B cell (primary cell): ENCODE data around the gene WWC1. TPM values are rescaled to one million over a fixed set of nuclear protein-coding genes. Genes with fewer than 3 reads are reported as not detected.

Experiments
- ATAC-seq: fragments of 200-7000 bp; cut with Tn5 transposase; one replicate; pipeline ENCODE4 v1.10.0; 2021; ENCODE audit warnings: low read depth, mild to moderate bottlenecking, moderate number of reproducible peaks, moderate library complexity
- CTCF ChIA-PET: fragments of 350-600 bp; sonication (Branson Sonifier 250); formaldehyde crosslinking; loops from one replicate; lab custom pipeline; 2021; ENCODE audit warnings: antibody characterized with exemption, inconsistent platforms; lab: Charles Lee
- POLR2A ChIA-PET: fragments of 350-600 bp; sonication (Branson Sonifier 250); formaldehyde crosslinking; loops from one replicate; lab custom pipeline; 2021; ENCODE audit warnings: antibody characterized with exemption; lab: Charles Lee
- DNase-seq: peaks from one replicate; pipeline ENCODE4 v3.0.0; 2013
- H2AFZ ChIP-seq: 2 replicates; pipeline ENCODE4 v1.6.1; 2012; ENCODE audit warnings: mild to moderate bottlenecking, low read depth, low read length; ENCODE audit not compliant: insufficient read depth, poor library complexity, severe bottlenecking
- H3K27ac ChIP-seq, 2 donors: 1 replicate in 1 of 2; 2 replicates in 1 of 2; pipeline ENCODE4 v1.5.1; 2012 to 2013; ENCODE audit warnings: low read length in 2 of 2, mild to moderate bottlenecking in 2 of 2, moderate library complexity in 1 of 2
- H3K27me3 ChIP-seq, 4 experiments: fragments of 200-600 bp in 1 of 4; sonication (generic) in 1 of 4; replicated peaks in 1 of 4; 1 replicate in 2 of 4; 2 replicates in 2 of 4; pipeline versions ENCODE4 v1.6.1 to v1.7.0; 2013 to 2016; ENCODE audit warnings: low read length in 3 of 4, mild to moderate bottlenecking in 2 of 4, mixed read lengths in 1 of 4, moderate library complexity in 1 of 4; ENCODE audit not compliant: insufficient read depth in 4 of 4, control insufficient read depth in 3 of 4; ENCODE audit errors: control extremely low read depth in 1 of 4
- H3K36me3 ChIP-seq, 2 experiments: replicated peaks in 1 of 2; 1 replicate in 1 of 2; 2 replicates in 1 of 2; pipeline versions ENCODE4 v1.6.1 to v1.7.1; 2013; ENCODE audit warnings: low read length in 1 of 2; ENCODE audit not compliant: insufficient read depth in 2 of 2, control insufficient read depth in 1 of 2; ENCODE audit errors: control extremely low read depth in 1 of 2, extremely low read depth in 1 of 2
- H3K4me1 ChIP-seq, 2 donors: fragments of 200-600 bp in 1 of 2; sonication (generic) in 1 of 2; 1 replicate in 1 of 2; 2 replicates in 1 of 2; pipeline versions ENCODE4 v1.5.1 to v1.6.1; 2013 to 2017; ENCODE audit warnings: low read length in 2 of 2; ENCODE audit not compliant: control insufficient read depth in 2 of 2, insufficient read depth in 2 of 2
- H3K4me2 ChIP-seq: replicated peaks from 2 replicates; pipeline ENCODE3; 2012; ENCODE audit warnings: mild to moderate bottlenecking, low read depth, low read length; ENCODE audit not compliant: poor library complexity, severe bottlenecking
- H3K4me3 ChIP-seq, 5 experiments: fragments of 200-600 bp in 1 of 5; sonication (generic) in 1 of 5; 1 replicate in 3 of 5; 2 replicates in 2 of 5; pipeline versions ENCODE4 v1.5.1 to v1.7.0; 2011 to 2016; ENCODE audit warnings: low read length in 4 of 5, mild to moderate bottlenecking in 4 of 5, low read depth in 2 of 5, control low read depth in 1 of 5, moderate library complexity in 1 of 5; ENCODE audit not compliant: insufficient read depth in 1 of 5; ENCODE audit errors: control extremely low read depth in 1 of 5, extremely low read depth in 1 of 5
- H3K79me2 ChIP-seq: fragments of 200-600 bp; sonication (generic); one replicate; pipeline ENCODE4 v1.6.0; 2016; ENCODE audit warnings: low read length; ENCODE audit not compliant: control insufficient read depth, insufficient read depth
- H3K9ac ChIP-seq: fragments of 200-600 bp; sonication (generic); 2 replicates; pipeline ENCODE4 v1.6.1; 2017; ENCODE audit warnings: mild to moderate bottlenecking, low read length, moderate library complexity
- H3K9me3 ChIP-seq, 3 donors: one replicate each; pipeline versions ENCODE4 v1.6.1 to v1.7.1; 2013; ENCODE audit warnings: low read length in 2 of 3; ENCODE audit not compliant: control insufficient read depth in 2 of 3, insufficient read depth in 1 of 3; ENCODE audit errors: control extremely low read depth in 1 of 3
- H4K20me1 ChIP-seq: 2 replicates; pipeline ENCODE4 v1.6.0; 2012; ENCODE audit warnings: mild to moderate bottlenecking, low read length; ENCODE audit not compliant: insufficient read depth, control insufficient read depth, poor library complexity, severe bottlenecking
- H3K27ac Mint-ChIP-seq: one replicate; pipeline ENCODE4 v1.8.0; 2021; ENCODE audit warnings: mixed read lengths
- H3K27me3 Mint-ChIP-seq: one replicate; pipeline ENCODE4 v1.8.0; 2021; ENCODE audit warnings: mixed read lengths
- H3K4me1 Mint-ChIP-seq: one replicate; pipeline ENCODE4 v1.8.0; 2021; ENCODE audit warnings: mixed read lengths
- H3K4me3 Mint-ChIP-seq: one replicate; pipeline ENCODE4 v1.8.0; 2021; ENCODE audit warnings: mixed read lengths
- H3K9me3 Mint-ChIP-seq: one replicate; pipeline ENCODE4 v1.8.0; 2022; ENCODE audit warnings: mixed read lengths; ENCODE audit not compliant: insufficient read depth
- EZH2 ChIP-seq: IDR thresholded peaks from 2 replicates; pipeline ENCODE4 v1.6.1; 2012; ENCODE audit warnings: borderline replicate concordance, low read depth, mild to moderate bottlenecking, moderate library complexity, low read length; ENCODE audit not compliant: insufficient read depth, poor library complexity, severe bottlenecking
- WGBS: methylation state at CpG from one replicate; pipeline ENCODE4 v1.1.5; 2013; ENCODE audit warnings: missing lambda C conversion rate; ENCODE audit not compliant: insufficient coverage; 5-methylcytosine and 5-hydroxymethylcytosine counted together
- intact Hi-C: fragments of 100-400 bp; cut with micrococcal nuclease; formaldehyde crosslinking; loops from one replicate; pipeline ENCODE4 v1.10.0; 2022
- polyA plus RNA-seq: library from polyadenylated mRNA; depleted of rRNA; stranded (reverse); fragments of >200 nt; gene quantifications from 2 replicates; pipeline ENCODE4 v1.2.3, GENCODE V29; 2012
- total RNA-seq, 2 donors: library from RNA; stranded (reverse); fragments of 120-200 nt in 1 of 2; gene quantifications; 1 replicate in 1 of 2; 2 replicates in 1 of 2; pipeline versions ENCODE4 v1.2.3 to v1.2.4, GENCODE V29; 2013 to 2022
- TF ChIP-seq, protein P1 (sequence below): fragments of 200-600 bp; IDR thresholded peaks from one replicate; pipeline ENCODE4 v1.8.0; 2022; ENCODE audit warnings: antibody characterized with exemption, mild to moderate bottlenecking

The WWC1 gene
- total and polyA plus RNA-seq, 2 donors (not counting 1 experiment from before 2014, with no cell fraction given), result 1.5 to 2.0 TPM

DNA sequence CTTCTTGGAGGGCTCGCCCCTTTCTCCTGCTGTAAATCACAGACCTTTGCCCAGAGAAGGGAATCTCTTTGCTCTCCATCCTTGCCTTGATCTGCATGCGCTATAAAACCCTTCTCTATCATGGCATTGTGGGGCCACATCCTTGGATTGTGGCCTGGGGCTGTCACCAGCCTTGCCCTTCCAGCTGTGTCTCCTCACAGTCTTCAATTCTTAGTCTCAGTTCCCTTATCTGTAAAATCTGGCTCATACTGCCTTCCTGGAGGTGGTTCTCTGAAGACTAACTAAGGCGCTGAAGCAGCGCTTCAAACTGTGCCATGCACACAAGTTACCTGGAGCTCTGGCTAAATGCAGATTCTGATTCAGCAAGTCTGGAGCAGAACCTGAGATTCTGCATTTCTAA, 141.5 kb downstream of the WWC1 start:
- Histone ChIP-seq H3K4me3 (no peak overlapping the region), H3K4me1 (no peaks in the 10 kb centered on the region), H3K27ac (no peak overlapping the region), H3K4me2 (no peak overlapping the region), H2AFZ (no peak overlapping the region), H3K79me2 (no peaks in the 10 kb centered on the region), H3K27me3 (no peaks in the 10 kb centered on the region), H4K20me1 (no peaks in the 10 kb centered on the region), H3K9ac (no peak overlapping the region), H3K36me3 (no peaks in the 10 kb centered on the region), H3K9me3 (no peaks in the 10 kb centered on the region)
- Mint-ChIP-seq H3K4me3 (no peak overlapping the region), H3K27ac (no peak overlapping the region), H3K9me3 (no peaks in the 10 kb centered on the region), H3K4me1 (no peaks in the 10 kb centered on the region), H3K27me3 (no peaks in the 10 kb centered on the region)
- intact Hi-C loops, result no loop called here
- no peak for ATAC-seq
- DNase-seq, result no peak
- no peak for TF ChIP-seq EZH2
- POLR2A ChIA-PET, result no interaction called here
- WGBS, result 95% methylated on average over 4 of the region's 4 CpGs
- CTCF ChIA-PET, result no interaction called here

GRCh38 chr5:168434001-168434400, 142.6 kb downstream of the WWC1 start:
- 92% methylated on average over 5 of the region's 9 CpGs for WGBS
- H3K9me3 Mint-ChIP-seq, result no peaks in the 10 kb centered on the region
- CTCF ChIA-PET, result no interaction called here

More at GRCh38 chr5:168434001-168434400, 142.6 kb downstream of the WWC1 start:
- Histone ChIP-seq H3K79me2 (no peaks in the 10 kb centered on the region), H3K4me1 (no peaks in the 10 kb centered on the region), H3K4me3 (no peak overlapping the region), H3K9me3 (no peaks in the 10 kb centered on the region), H4K20me1 (no peaks in the 10 kb centered on the region), H3K36me3 (no peaks in the 10 kb centered on the region), H3K27ac (no peak overlapping the region), H3K4me2 (no peak overlapping the region), H3K9ac (no peak overlapping the region), H2AFZ (no peak overlapping the region), H3K27me3 (no peaks in the 10 kb centered on the region)
- intact Hi-C loops, result no loop called here
- ATAC-seq, result no peak
- Mint-ChIP-seq H3K27me3 (no peaks in the 10 kb centered on the region), H3K4me3 (no peak overlapping the region), H3K27ac (no peak overlapping the region), H3K4me1 (no peaks in the 10 kb centered on the region)
- POLR2A ChIA-PET, result no interaction called here
- no peak for TF ChIP-seq EZH2
- TF ChIP-seq, protein P1, sequence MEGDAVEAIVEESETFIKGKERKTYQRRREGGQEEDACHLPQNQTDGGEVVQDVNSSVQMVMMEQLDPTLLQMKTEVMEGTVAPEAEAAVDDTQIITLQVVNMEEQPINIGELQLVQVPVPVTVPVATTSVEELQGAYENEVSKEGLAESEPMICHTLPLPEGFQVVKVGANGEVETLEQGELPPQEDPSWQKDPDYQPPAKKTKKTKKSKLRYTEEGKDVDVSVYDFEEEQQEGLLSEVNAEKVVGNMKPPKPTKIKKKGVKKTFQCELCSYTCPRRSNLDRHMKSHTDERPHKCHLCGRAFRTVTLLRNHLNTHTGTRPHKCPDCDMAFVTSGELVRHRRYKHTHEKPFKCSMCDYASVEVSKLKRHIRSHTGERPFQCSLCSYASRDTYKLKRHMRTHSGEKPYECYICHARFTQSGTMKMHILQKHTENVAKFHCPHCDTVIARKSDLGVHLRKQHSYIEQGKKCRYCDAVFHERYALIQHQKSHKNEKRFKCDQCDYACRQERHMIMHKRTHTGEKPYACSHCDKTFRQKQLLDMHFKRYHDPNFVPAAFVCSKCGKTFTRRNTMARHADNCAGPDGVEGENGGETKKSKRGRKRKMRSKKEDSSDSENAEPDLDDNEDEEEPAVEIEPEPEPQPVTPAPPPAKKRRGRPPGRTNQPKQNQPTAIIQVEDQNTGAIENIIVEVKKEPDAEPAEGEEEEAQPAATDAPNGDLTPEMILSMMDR, result no peak
- no peak for DNase-seq
